Pons (tissue), 1 donor: ENCODE measurements around the gene RAD51B.
A peak's percentile ranks its signal among the peaks of the same experiment; 100 is the strongest.

ENCODE experiments used
- DNase-seq: peaks from one replicate; pipeline ENCODE4 v3.0.0-alpha.2; 2016; ENCODE audit warnings: low spot score

RAD51B gene

GRCh38 chr14:68576496-68577244 is 757.1 kb downstream of the RAD51B start:
- no peak for DNase-seq

- DNase-seq: peak; percentile 50
Measured at GRCh38 chr14:68577802-68578541, 758.4 kb downstream of the RAD51B start.

GRCh38 chr14:68578597-68578996 is 759.0 kb downstream of the RAD51B start:
- no peak for DNase-seq

GRCh38 chr14:68580096-68580645 is 760.6 kb downstream of the RAD51B start:
- no peak for DNase-seq

GRCh38 chr14:68580671-68581070 is 761.1 kb downstream of the RAD51B start:
- DNase-seq: no peak

GRCh38 chr14:68583548-68584280 is 764.1 kb downstream of the RAD51B start:
- no peak for DNase-seq

- no peak for DNase-seq
Measured at GRCh38 chr14:68584786-68585185, 765.2 kb downstream of the RAD51B start.

GRCh38 chr14:68585690-68586089 is 766.1 kb downstream of the RAD51B start:
- DNase-seq: no peak

GRCh38 chr14:68586896-68587751 is 767.5 kb downstream of the RAD51B start:
- DNase-seq: no peak

- no peak for DNase-seq
Measured at GRCh38 chr14:68587931-68588330, 768.4 kb downstream of the RAD51B start.

GRCh38 chr14:68589447-68590200 is 770.0 kb downstream of the RAD51B start:
- no peak for DNase-seq

GRCh38 chr14:68590201-68590522 is 770.6 kb downstream of the RAD51B start:
- DNase-seq: no peak

GRCh38 chr14:68591786-68592185 is 772.2 kb downstream of the RAD51B start:
- no peak for DNase-seq

- DNase-seq: no peak
Measured at GRCh38 chr14:68592948-68593556, 773.5 kb downstream of the RAD51B start.

GRCh38 chr14:68593806-68594536 is 774.4 kb downstream of the RAD51B start:
- DNase-seq: no peak

- DNase-seq: no peak
Measured at GRCh38 chr14:68594737-68595380, 775.3 kb downstream of the RAD51B start.

GRCh38 chr14:68596211-68596610 is 776.6 kb downstream of the RAD51B start:
- DNase-seq: no peak

GRCh38 chr14:68596701-68597100 is 777.1 kb downstream of the RAD51B start:
- DNase-seq: no peak

GRCh38 chr14:68598089-68598488 is 778.5 kb downstream of the RAD51B start:
- DNase-seq: no peak
